Measurements from ENCODE around the gene DNAJC3. TPM values are rescaled to one million over a fixed set of nuclear protein-coding genes. Genes with fewer than 3 reads are reported as not detected.

DNAJC3 gene
- total and polyA plus RNA-seq, 2 experiments from 2014 or later: 27.1 to 91.4 TPM

DNA sequence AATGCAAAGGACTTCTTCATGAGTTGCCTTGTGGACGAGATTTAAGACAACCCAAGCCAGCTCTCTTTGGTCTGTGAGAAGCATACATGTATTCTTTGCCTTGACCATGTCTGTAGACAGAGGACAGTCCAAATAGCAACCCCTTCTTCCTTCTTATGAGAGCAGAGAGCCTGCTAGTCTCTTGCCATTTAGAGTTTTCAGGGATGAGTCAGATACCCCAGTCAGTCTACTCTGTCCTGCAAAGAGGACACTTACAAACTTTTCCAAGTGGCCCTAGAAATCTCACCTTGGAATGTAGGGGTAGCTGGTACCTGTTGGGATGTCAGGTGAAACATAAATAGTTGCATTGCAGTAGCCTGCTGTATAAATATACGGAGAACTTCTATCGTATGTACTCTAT, 36.7 kb downstream of the DNAJC3 start:
- peaks cover 5% of the 10 kb centered on the region for H3K36me3 ChIP-seq (replicated peaks; ENCODE audit: insufficient read depth, low read depth)
- H3K4me2 ChIP-seq: no peak overlapping the region
- TF ChIP-seq EZH2phosphoT487 (IDR thresholded peaks at IDR 0.05; ENCODE audit: low read depth, severe bottlenecking, unreplicated experiment): no peak
- TF ChIP-seq EZH2 (IDR thresholded peaks at IDR 0.05; ENCODE audit: borderline replicate concordance): no peak
- TF ChIP-seq, protein P1, sequence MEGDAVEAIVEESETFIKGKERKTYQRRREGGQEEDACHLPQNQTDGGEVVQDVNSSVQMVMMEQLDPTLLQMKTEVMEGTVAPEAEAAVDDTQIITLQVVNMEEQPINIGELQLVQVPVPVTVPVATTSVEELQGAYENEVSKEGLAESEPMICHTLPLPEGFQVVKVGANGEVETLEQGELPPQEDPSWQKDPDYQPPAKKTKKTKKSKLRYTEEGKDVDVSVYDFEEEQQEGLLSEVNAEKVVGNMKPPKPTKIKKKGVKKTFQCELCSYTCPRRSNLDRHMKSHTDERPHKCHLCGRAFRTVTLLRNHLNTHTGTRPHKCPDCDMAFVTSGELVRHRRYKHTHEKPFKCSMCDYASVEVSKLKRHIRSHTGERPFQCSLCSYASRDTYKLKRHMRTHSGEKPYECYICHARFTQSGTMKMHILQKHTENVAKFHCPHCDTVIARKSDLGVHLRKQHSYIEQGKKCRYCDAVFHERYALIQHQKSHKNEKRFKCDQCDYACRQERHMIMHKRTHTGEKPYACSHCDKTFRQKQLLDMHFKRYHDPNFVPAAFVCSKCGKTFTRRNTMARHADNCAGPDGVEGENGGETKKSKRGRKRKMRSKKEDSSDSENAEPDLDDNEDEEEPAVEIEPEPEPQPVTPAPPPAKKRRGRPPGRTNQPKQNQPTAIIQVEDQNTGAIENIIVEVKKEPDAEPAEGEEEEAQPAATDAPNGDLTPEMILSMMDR (IDR thresholded peaks at IDR 0.05; ENCODE audit: poor library complexity): no peak
- no peak overlapping the region for H2AFZ ChIP-seq
- H3K9me3 ChIP-seq (ENCODE audit: low read depth): no peaks in the 10 kb centered on the region
- WGBS (ENCODE audit: low lambda C conversion rate, missing lambda C conversion rate): 88% methylated on average over 3 of the region's 3 CpGs
- H3K27me3 ChIP-seq: no peaks in the 10 kb centered on the region
- H3K79me2 ChIP-seq: peaks cover 36% of the 10 kb centered on the region
- peaks cover under 1% of the 10 kb centered on the region for H4K20me1 ChIP-seq (ENCODE audit: insufficient read depth, poor library complexity, severe bottlenecking)
- no peaks in the 10 kb centered on the region for H3K9me2 ChIP-seq (replicated peaks; ENCODE audit: insufficient read depth)
- peak overlapping the region; percentile 10 for H3K27ac ChIP-seq
- no peaks in the 10 kb centered on the region for H3K4me1 ChIP-seq (ENCODE audit: insufficient read depth)
- no peak overlapping the region for H3K4me3 ChIP-seq
- DNase-seq (ENCODE audit: low spot score): no peak

GRCh38 chr13:95714142-95714832, 37.3 kb downstream of the DNAJC3 start:
- 74% methylated on average over 3 of the region's 3 CpGs for WGBS (ENCODE audit: low lambda C conversion rate, missing lambda C conversion rate)
- Histone ChIP-seq H3K4me2 (no peak overlapping the region), H3K27me3 (no peaks in the 10 kb centered on the region), H3K36me3 (replicated peaks; ENCODE audit: insufficient read depth, low read depth) (peaks cover 5% of the 10 kb centered on the region), H3K79me2 (peaks cover 41% of the 10 kb centered on the region), H3K9me3 (ENCODE audit: low read depth) (no peaks in the 10 kb centered on the region), H3K9me2 (replicated peaks; ENCODE audit: insufficient read depth) (no peaks in the 10 kb centered on the region), H2AFZ (no peak overlapping the region), H3K4me3 (no peak overlapping the region), H3K27ac (peak overlapping the region; percentile 57), H4K20me1 (ENCODE audit: insufficient read depth, poor library complexity, severe bottlenecking) (no peaks in the 10 kb centered on the region), H3K4me1 (ENCODE audit: insufficient read depth) (no peaks in the 10 kb centered on the region)
- TF ChIP-seq, protein P1 (IDR thresholded peaks at IDR 0.05; ENCODE audit: poor library complexity): no peak
- TF ChIP-seq EZH2phosphoT487 (IDR thresholded peaks at IDR 0.05; ENCODE audit: low read depth, severe bottlenecking, unreplicated experiment): no peak
- no peak for TF ChIP-seq EZH2 (IDR thresholded peaks at IDR 0.05; ENCODE audit: borderline replicate concordance)
- DNase-seq (ENCODE audit: low spot score): peak; percentile 16

GRCh38 chr13:95716231-95716630, 39.3 kb downstream of the DNAJC3 start:
- no peak overlapping the region for H3K4me2 ChIP-seq

More at GRCh38 chr13:95716231-95716630, 39.3 kb downstream of the DNAJC3 start:
- no peak overlapping the region for H3K4me3 ChIP-seq
- H3K36me3 ChIP-seq (replicated peaks; ENCODE audit: insufficient read depth, low read depth): peaks cover 3% of the 10 kb centered on the region
- no peaks in the 10 kb centered on the region for H3K27me3 ChIP-seq
- H3K27ac ChIP-seq: no peak overlapping the region
- peaks cover 41% of the 10 kb centered on the region for H3K79me2 ChIP-seq
- TF ChIP-seq EZH2phosphoT487 (IDR thresholded peaks at IDR 0.05; ENCODE audit: low read depth, severe bottlenecking, unreplicated experiment) (no peak), EZH2 (IDR thresholded peaks at IDR 0.05; ENCODE audit: borderline replicate concordance) (no peak)
- TF ChIP-seq, protein P1 (IDR thresholded peaks at IDR 0.05; ENCODE audit: poor library complexity): no peak
- H4K20me1 ChIP-seq (ENCODE audit: insufficient read depth, poor library complexity, severe bottlenecking): no peaks in the 10 kb centered on the region
- no peaks in the 10 kb centered on the region for H3K9me2 ChIP-seq (replicated peaks; ENCODE audit: insufficient read depth)
- no peak for DNase-seq (ENCODE audit: low spot score)
- H2AFZ ChIP-seq: no peak overlapping the region
- no peaks in the 10 kb centered on the region for H3K4me1 ChIP-seq (ENCODE audit: insufficient read depth)
- 95% methylated on average over 11 of the region's 11 CpGs for WGBS (ENCODE audit: low lambda C conversion rate, missing lambda C conversion rate)
- no peaks in the 10 kb centered on the region for H3K9me3 ChIP-seq (ENCODE audit: low read depth)
